Activated CD8-positive, alpha-beta T cell treated with anti-CD3 and anti-CD28 coated beads for 36 hours (primary cell): Measurements from ENCODE around the gene TSPAN32. TPM values are rescaled to one million over a fixed set of nuclear protein-coding genes. Genes with fewer than 3 reads are reported as not detected.

Experiments used
- ATAC-seq: fragments of 200-7000 bp; cut with Tn5 transposase; one replicate; pipeline ENCODE4 v1.10.0; 2021; ENCODE audit warnings: mild to moderate bottlenecking, moderate library complexity
- CTCF ChIA-PET: fragments of 350-600 bp; sonication (Branson Sonifier 250); formaldehyde crosslinking; loops from one replicate; lab custom pipeline; 2021; ENCODE audit warnings: antibody characterized with exemption; lab: Charles Lee
- POLR2A ChIA-PET: fragments of 350-600 bp; sonication (Branson Sonifier 250); formaldehyde crosslinking; loops from one replicate; lab custom pipeline; 2021; ENCODE audit warnings: antibody characterized with exemption; lab: Charles Lee
- DNase-seq: peaks from one replicate; pipeline ENCODE4 v3.0.0-alpha.2; 2020
- H3K27ac Mint-ChIP-seq: one replicate; pipeline ENCODE4 v1.8.0; 2021; ENCODE audit warnings: mild to moderate bottlenecking, mixed read lengths
- H3K27me3 Mint-ChIP-seq: one replicate; pipeline ENCODE4 v1.8.0; 2021; ENCODE audit warnings: mixed read lengths
- H3K36me3 Mint-ChIP-seq: one replicate; pipeline ENCODE4 v1.8.0; 2021; ENCODE audit warnings: low read depth, mixed read lengths
- H3K4me1 Mint-ChIP-seq: one replicate; pipeline ENCODE4 v1.8.0; 2021; ENCODE audit warnings: low read depth, mixed read lengths
- H3K4me3 Mint-ChIP-seq: one replicate; pipeline ENCODE4 v1.8.0; 2021; ENCODE audit warnings: mild to moderate bottlenecking, moderate library complexity, mixed read lengths
- H3K9me3 Mint-ChIP-seq: one replicate; pipeline ENCODE4 v1.8.0; 2021; ENCODE audit warnings: mixed read lengths
- CTCF ChIP-seq: fragments of 200-600 bp; IDR thresholded peaks from one replicate; pipeline ENCODE4 v1.8.0; 2022; ENCODE audit warnings: antibody characterized with exemption, mild to moderate bottlenecking
- intact Hi-C: fragments of 100-400 bp; cut with micrococcal nuclease; formaldehyde crosslinking; loops from one replicate; pipeline ENCODE4 v1.10.0; 2022
- total RNA-seq, 2 experiments: library from RNA; stranded (reverse); gene quantifications; one replicate each; pipeline ENCODE4 v1.2.3, GENCODE V29; 2021

The TSPAN32 gene
- total RNA-seq, 2 experiments from 2014 or later = 3.1 to 4.9 TPM

- ATAC-seq (no peak), DNase-seq (no peak)
- H3K27ac Mint-ChIP-seq = no peak overlapping the region
- intact Hi-C loops = no loop called here
- no peaks in the 10 kb centered on the region for H3K36me3 Mint-ChIP-seq
- TF ChIP-seq CTCF = no peak
- H3K4me1 Mint-ChIP-seq = peaks cover 6% of the 10 kb centered on the region
- CTCF ChIA-PET = interaction anchor here (4.0 kb wide), 1 partner anchor 133 kb away, joined by 15 read pairs; no protein-coding TSS in a partner anchor
- peaks cover 6% of the 10 kb centered on the region for H3K9me3 Mint-ChIP-seq
- POLR2A ChIA-PET = no interaction called here
- no peak overlapping the region for H3K4me3 Mint-ChIP-seq
- H3K27me3 Mint-ChIP-seq = no peaks in the 10 kb centered on the region
These were observed 14.7 kb upstream of the TSPAN32 start for GRCh38 chr11:2287091-2287490.

- Mint-ChIP-seq H3K27me3 (no peaks in the 10 kb centered on the region), H3K4me3 (no peak overlapping the region), H3K4me1 (peaks cover 10% of the 10 kb centered on the region), H3K36me3 (no peaks in the 10 kb centered on the region), H3K9me3 (no peaks in the 10 kb centered on the region), H3K27ac (no peak overlapping the region)
- no peak for TF ChIP-seq CTCF
- DNase-seq = no peak
- ATAC-seq = no peak
- CTCF ChIA-PET = interaction anchor here (1.1 to 4.0 kb wide), 2 partner anchors 95 to 131 kb away, joined by 3 to 15 read pairs; no protein-coding TSS in a partner anchor
- POLR2A ChIA-PET = no interaction called here
- intact Hi-C loops = no loop called here
These were observed 12.5 kb upstream of the TSPAN32 start for GRCh38 chr11:2289350-2289749.

GRCh38 chr11:2289859-2290258 is 12.0 kb upstream of the TSPAN32 start:
- no peak for DNase-seq
- POLR2A ChIA-PET = no interaction called here
- no peak overlapping the region for H3K27ac Mint-ChIP-seq

DNA sequence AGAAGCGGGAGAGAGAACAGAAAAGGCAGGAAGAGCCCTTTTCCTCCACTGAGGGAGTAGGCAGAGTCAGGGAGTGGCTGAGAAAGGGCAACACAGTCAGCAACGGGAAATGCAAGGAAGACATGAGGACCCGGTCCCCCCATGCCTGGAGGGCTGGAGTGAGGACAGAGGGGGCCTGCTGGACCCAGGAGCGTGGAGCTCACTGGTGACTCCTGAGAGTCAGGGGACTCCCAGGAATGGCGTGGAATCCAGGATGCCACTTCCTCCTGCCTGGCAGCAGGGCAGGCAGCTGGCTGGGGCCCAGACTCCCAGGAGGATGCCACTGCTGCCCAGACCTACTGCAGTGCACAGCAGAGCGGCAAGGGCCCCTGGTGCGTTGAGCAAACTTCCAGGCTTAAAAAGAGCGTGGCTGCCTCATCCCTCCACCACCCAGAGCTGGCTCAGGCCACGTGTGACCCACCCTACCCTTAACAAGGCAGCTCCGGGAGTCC is 11.4 kb upstream of the TSPAN32 start:
- intact Hi-C loops = no loop called here
- DNase-seq = no peak
- POLR2A ChIA-PET = no interaction called here

More at GRCh38 chr11:2289859-2290258, 12.0 kb upstream of the TSPAN32 start:
- no peak for TF ChIP-seq CTCF
- Mint-ChIP-seq H3K36me3 (no peaks in the 10 kb centered on the region), H3K4me3 (no peak overlapping the region), H3K9me3 (no peaks in the 10 kb centered on the region), H3K4me1 (peaks cover 15% of the 10 kb centered on the region), H3K27me3 (no peaks in the 10 kb centered on the region)
- intact Hi-C loops = no loop called here
- ATAC-seq = no peak
- CTCF ChIA-PET = interaction anchor here (1.1 to 4.0 kb wide), 2 partner anchors 95 to 131 kb away, joined by 3 to 15 read pairs; no protein-coding TSS in a partner anchor

More for the DNA sequence above, 11.4 kb upstream of the TSPAN32 start:
- no peaks in the 10 kb centered on the region for H3K36me3 Mint-ChIP-seq
- ATAC-seq = no peak
- no peaks in the 10 kb centered on the region for H3K27me3 Mint-ChIP-seq
- no peak overlapping the region for H3K4me3 Mint-ChIP-seq
- TF ChIP-seq CTCF = no peak
- no peak overlapping the region for H3K27ac Mint-ChIP-seq
- CTCF ChIA-PET = no interaction called here
- H3K9me3 Mint-ChIP-seq = no peaks in the 10 kb centered on the region
- peaks cover 16% of the 10 kb centered on the region for H3K4me1 Mint-ChIP-seq
